MM.1S (cell line): ENCODE data around the gene USP31.

Experiments
- DNase-seq: peaks from one replicate; pipeline ENCODE4 v3.0.0-alpha.2; 2015
- H2AFZ ChIP-seq: fragments of 300-600 bp; sonication (generic); 2 replicates; pipeline ENCODE4 v1.6.0; 2016; ENCODE audit warnings: antibody characterized with exemption, low read length
- H3F3A ChIP-seq: fragments of 300-600 bp; sonication (generic); 2 replicates; pipeline ENCODE4 v1.6.1; 2016; ENCODE audit warnings: mild to moderate bottlenecking, antibody characterized with exemption, low read length, moderate library complexity, mixed read lengths; ENCODE audit not compliant: insufficient read depth
- H3K27ac ChIP-seq: fragments of 300-600 bp; sonication (generic); 2 replicates; pipeline ENCODE4 v1.5.1; 2016; ENCODE audit warnings: mild to moderate bottlenecking, low read length
- H3K27me3 ChIP-seq: fragments of 300-600 bp; sonication (generic); replicated peaks from 2 replicates; pipeline ENCODE4 v1.6.0; 2016; ENCODE audit warnings: low read length; ENCODE audit not compliant: insufficient read depth
- H3K36me3 ChIP-seq: fragments of 300-600 bp; sonication (generic); replicated peaks from 2 replicates; pipeline ENCODE4 v1.6.1; 2016; ENCODE audit warnings: mild to moderate bottlenecking, low read length, mixed read lengths; ENCODE audit not compliant: insufficient read depth
- H3K4me1 ChIP-seq: fragments of 300-600 bp; sonication (generic); 2 replicates; pipeline ENCODE4 v1.6.1; 2016; ENCODE audit warnings: low read length, mixed read lengths
- H3K4me2 ChIP-seq: fragments of 300-600 bp; sonication (generic); 2 replicates; pipeline ENCODE4 v1.6.0; 2016; ENCODE audit warnings: low read depth, low read length
- H3K4me3 ChIP-seq: fragments of 300-600 bp; sonication (generic); 2 replicates; pipeline ENCODE4 v1.5.1; 2016; ENCODE audit warnings: low read length, mixed read lengths
- H3K79me2 ChIP-seq: fragments of 300-600 bp; sonication (generic); 2 replicates; pipeline ENCODE4 v1.6.1; 2016; ENCODE audit warnings: mixed run types, low read length, mixed read lengths
- H3K9ac ChIP-seq: fragments of 300-600 bp; sonication (generic); 2 replicates; pipeline ENCODE4 v1.6.1; 2016; ENCODE audit warnings: low read length, mixed read lengths
- H3K9me2 ChIP-seq: fragments of 300-600 bp; sonication (generic); replicated peaks from 2 replicates; pipeline ENCODE4 v1.6.1; 2016; ENCODE audit warnings: mild to moderate bottlenecking, low read length, mixed read lengths; ENCODE audit not compliant: insufficient read depth
- H3K9me3 ChIP-seq: fragments of 300-600 bp; sonication (generic); replicated peaks from 2 replicates; pipeline ENCODE4 v1.6.1; 2016; ENCODE audit warnings: mild to moderate bottlenecking, low read length, mixed read lengths; ENCODE audit not compliant: insufficient read depth
- H4K20me1 ChIP-seq: fragments of 300-600 bp; sonication (generic); 2 replicates; pipeline ENCODE4 v1.6.1; 2016; ENCODE audit warnings: mild to moderate bottlenecking, low read length, moderate library complexity, mixed read lengths; ENCODE audit not compliant: insufficient read depth
- CTCF ChIP-seq: fragments of 300-600 bp; sonication (generic); IDR thresholded peaks from 2 replicates; pipeline ENCODE4 v1.5.1; 2016; ENCODE audit warnings: antibody characterized with exemption, low read length, mixed read lengths
- EZH2 ChIP-seq: fragments of 300-600 bp; sonication (generic); optimal IDR thresholded peaks from 2 replicates; pipeline ENCODE3; 2017; ENCODE audit warnings: low read depth, mild to moderate bottlenecking, antibody characterized with exemption, low read length, mixed read lengths
- EZH2phosphoT487 ChIP-seq: fragments of 300-600 bp; sonication (generic); IDR thresholded peaks from 2 replicates; pipeline ENCODE4 v1.6.1; 2018; ENCODE audit warnings: antibody characterized with exemption, low read length

USP31 gene

DNA sequence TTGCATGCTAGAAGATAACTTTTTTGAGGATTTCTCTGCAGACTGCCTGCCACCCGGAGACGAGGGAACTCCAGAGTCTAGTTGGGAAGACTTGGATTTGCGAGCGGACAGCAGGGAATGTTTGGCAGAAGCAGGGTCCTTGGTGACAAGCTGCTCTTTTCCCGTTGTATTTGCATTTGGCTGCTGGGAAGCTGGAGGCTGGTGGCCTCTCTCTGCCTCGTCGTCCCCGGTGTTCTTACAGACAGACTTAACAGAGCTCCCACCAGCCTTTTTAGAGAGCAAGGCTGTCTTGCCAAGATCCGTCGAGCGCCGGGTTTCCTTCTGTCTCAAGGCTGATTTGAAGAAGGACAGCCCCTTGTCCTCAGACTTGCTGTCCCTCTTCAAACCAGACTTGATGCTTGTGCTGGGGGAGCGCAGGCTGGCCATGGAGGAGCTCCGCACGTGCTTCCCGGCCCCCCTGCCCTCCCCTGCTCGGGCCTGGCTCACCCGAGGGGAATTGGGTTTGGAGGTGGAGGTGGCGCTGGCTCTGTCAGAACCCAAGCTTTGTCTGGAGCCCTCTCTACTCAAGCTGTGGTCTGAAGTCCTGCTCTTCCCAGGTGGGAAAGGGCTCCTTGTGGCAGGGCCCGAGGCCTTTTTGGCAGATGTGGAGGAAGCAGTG, 81.0 kb downstream of the USP31 start:
- Histone ChIP-seq H3K4me2 (no peak overlapping the region), H3K27ac (no peak overlapping the region), H3K27me3 (no peaks in the 10 kb centered on the region), H3F3A (no peaks in the 10 kb centered on the region), H3K79me2 (no peaks in the 10 kb centered on the region), H2AFZ (no peak overlapping the region), H3K4me3 (no peak overlapping the region), H3K36me3 (no peaks in the 10 kb centered on the region), H3K4me1 (no peaks in the 10 kb centered on the region), H3K9me3 (no peaks in the 10 kb centered on the region), H3K9ac (no peak overlapping the region), H3K9me2 (no peaks in the 10 kb centered on the region), H4K20me1 (no peaks in the 10 kb centered on the region)
- no peak for TF ChIP-seq EZH2phosphoT487
- TF ChIP-seq EZH2: no peak
- no peak for TF ChIP-seq CTCF
- no peak for DNase-seq

DNA sequence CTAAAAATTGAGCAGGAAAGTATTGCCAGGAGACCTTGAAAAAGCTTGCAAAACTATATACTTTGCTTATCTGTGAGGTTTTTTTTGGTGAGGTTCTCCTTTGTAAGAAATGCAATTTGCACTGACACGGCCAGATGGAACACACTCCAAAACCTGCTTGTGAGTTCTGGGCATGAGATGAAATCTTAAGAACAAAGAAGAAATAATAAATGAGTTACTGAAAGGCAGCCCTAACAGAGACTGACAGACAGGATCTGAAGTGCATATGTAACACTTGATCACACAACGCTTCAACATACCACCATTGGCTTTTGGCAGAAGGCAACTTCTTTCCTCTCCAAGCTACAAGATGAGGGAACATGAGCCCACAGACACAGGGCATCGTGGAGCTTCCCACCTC, 82.6 kb downstream of the USP31 start:
- no peak for DNase-seq
- TF ChIP-seq EZH2phosphoT487 (no peak), CTCF (no peak), EZH2 (no peak)
- Histone ChIP-seq H3K9me2 (no peaks in the 10 kb centered on the region), H3K4me3 (no peak overlapping the region), H3F3A (no peaks in the 10 kb centered on the region), H3K4me1 (no peaks in the 10 kb centered on the region), H3K27me3 (no peaks in the 10 kb centered on the region), H3K36me3 (no peaks in the 10 kb centered on the region), H3K4me2 (no peak overlapping the region), H4K20me1 (no peaks in the 10 kb centered on the region), H3K9ac (no peak overlapping the region), H2AFZ (no peak overlapping the region), H3K79me2 (no peaks in the 10 kb centered on the region), H3K27ac (no peak overlapping the region), H3K9me3 (no peaks in the 10 kb centered on the region)

GRCh38 chr16:23064639-23065038, 84.6 kb downstream of the USP31 start:
- Histone ChIP-seq H3K9ac (no peak overlapping the region), H3F3A (no peaks in the 10 kb centered on the region), H3K27ac (no peak overlapping the region), H3K4me2 (no peak overlapping the region), H4K20me1 (no peaks in the 10 kb centered on the region), H3K79me2 (no peaks in the 10 kb centered on the region), H2AFZ (no peak overlapping the region), H3K9me2 (no peaks in the 10 kb centered on the region), H3K9me3 (no peaks in the 10 kb centered on the region), H3K4me3 (no peak overlapping the region), H3K36me3 (no peaks in the 10 kb centered on the region), H3K27me3 (no peaks in the 10 kb centered on the region), H3K4me1 (no peaks in the 10 kb centered on the region)
- no peak for DNase-seq
- TF ChIP-seq CTCF: no peak
- TF ChIP-seq EZH2: no peak
- no peak for TF ChIP-seq EZH2phosphoT487
